PC-9 (cell line): Measurements from ENCODE around the gene IL16. TPM values are rescaled to one million over a fixed set of nuclear protein-coding genes. Genes with fewer than 3 reads are reported as not detected.
A peak's percentile ranks its signal among the peaks of the same experiment; 100 is the strongest.

Experiments
- BruUV-seq: library from RNA; stranded (reverse); fragments of 400-500 nt; replicated peaks from 2 replicates; lab custom pipeline; 2021; lab: Mats Ljungman, UMichigan
- CTCF ChIA-PET: fragments of 300-600 bp; sonication (Branson Sonifier 250); formaldehyde crosslinking; loops from one replicate; lab custom pipeline; 2022; ENCODE audit warnings: antibody characterized with exemption; lab: Charles Lee
- POLR2A ChIA-PET: fragments of 300-600 bp; sonication (Branson Sonifier 250); formaldehyde crosslinking; loops from one replicate; lab custom pipeline; 2022; ENCODE audit warnings: antibody characterized with exemption; ENCODE audit not compliant: unreplicated experiment; lab: Charles Lee
- DNase-seq, 2 experiments: peaks; one replicate each; pipeline versions ENCODE4 v3.0.0 to v3.0.0-alpha.2; 2015 to 2022; ENCODE audit warnings: mixed read lengths in 1 of 2
- H2AFZ ChIP-seq: fragments of 200-600 bp; sonication (generic); 2 replicates; pipeline ENCODE4 v1.8.1; 2017; ENCODE audit warnings: antibody characterized with exemption
- H3F3A ChIP-seq: fragments of 200-600 bp; sonication (generic); 2 replicates; pipeline ENCODE4 v1.8.1; 2017; ENCODE audit warnings: antibody characterized with exemption, mild to moderate bottlenecking, low read depth; ENCODE audit not compliant: insufficient read depth
- H3K27ac ChIP-seq: fragments of 200-600 bp; sonication (generic); 2 replicates; pipeline ENCODE4 v1.6.1; 2016; ENCODE audit warnings: mixed run types
- H3K27me3 ChIP-seq: fragments of 200-600 bp; sonication (generic); 2 replicates; pipeline ENCODE4 v1.6.1; 2016; ENCODE audit warnings: low read depth, mixed run types; ENCODE audit not compliant: insufficient read depth
- H3K36me3 ChIP-seq: fragments of 200-600 bp; sonication (generic); 2 replicates; pipeline ENCODE4 v1.6.1; 2016; ENCODE audit warnings: low read depth, mixed run types
- H3K4me1 ChIP-seq: fragments of 200-600 bp; sonication (generic); replicated peaks from 2 replicates; pipeline ENCODE4 v1.6.1; 2016; ENCODE audit warnings: mixed run types; ENCODE audit not compliant: insufficient read depth
- H3K4me2 ChIP-seq: fragments of 200-600 bp; sonication (generic); 2 replicates; pipeline ENCODE4 v1.6.1; 2017; ENCODE audit warnings: mixed run types
- H3K4me3 ChIP-seq: fragments of 200-600 bp; sonication (generic); 2 replicates; pipeline ENCODE4 v1.6.1; 2016; ENCODE audit warnings: mixed run types
- H3K79me2 ChIP-seq: fragments of 200-600 bp; sonication (generic); 2 replicates; pipeline ENCODE4 v1.6.1; 2017; ENCODE audit warnings: low read depth, mixed run types
- H3K9me2 ChIP-seq: fragments of 200-600 bp; sonication (generic); 2 replicates; pipeline ENCODE4 v1.8.1; 2017; ENCODE audit warnings: mild to moderate bottlenecking; ENCODE audit not compliant: insufficient read depth
- H3K9me3 ChIP-seq: fragments of 200-600 bp; sonication (generic); 2 replicates; pipeline ENCODE4 v1.8.1; 2016; ENCODE audit warnings: low read depth; ENCODE audit not compliant: insufficient read depth
- H4K20me1 ChIP-seq: fragments of 200-600 bp; sonication (generic); 2 replicates; pipeline ENCODE4 v1.8.1; 2017; ENCODE audit not compliant: insufficient read depth
- CTCF ChIP-seq: fragments of 200-600 bp; sonication (generic); conservative IDR thresholded peaks from 2 replicates; pipeline ENCODE4 v1.6.1; 2017; ENCODE audit warnings: mixed run types, antibody characterized with exemption, mild to moderate bottlenecking, moderate library complexity
- EZH2 ChIP-seq: fragments of 200-600 bp; sonication (generic); IDR thresholded peaks from 2 replicates; pipeline ENCODE4 v1.8.0; 2017; ENCODE audit warnings: antibody characterized with exemption, low read depth
- intact Hi-C: fragments of 100-400 bp; cut with micrococcal nuclease; formaldehyde crosslinking; loops from one replicate; pipeline ENCODE4 v1.10.0; 2022; ENCODE audit not compliant: unreplicated experiment
- total RNA-seq: library from RNA; stranded (reverse); gene quantifications from 2 replicates; pipeline ENCODE4 v1.2.3, GENCODE V29; 2021

The IL16 gene
- total RNA-seq, 1 experiment from 2014 or later = 0.50 TPM

GRCh38 chr15:81337241-81337640 is 140.6 kb downstream of the IL16 start:
- CTCF ChIA-PET = no interaction called here
- Histone ChIP-seq H3K4me2 (no peak overlapping the region), H3K27ac (no peak overlapping the region), H3K4me1 (no peaks in the 10 kb centered on the region), H3F3A (no peaks in the 10 kb centered on the region), H3K9me2 (no peaks in the 10 kb centered on the region), H2AFZ (no peak overlapping the region), H3K4me3 (no peak overlapping the region), H4K20me1 (no peaks in the 10 kb centered on the region), H3K79me2 (no peaks in the 10 kb centered on the region), H3K27me3 (peaks cover 43% of the 10 kb centered on the region), H3K9me3 (no peaks in the 10 kb centered on the region), H3K36me3 (no peaks in the 10 kb centered on the region)
- intact Hi-C loops = no loop called here
- BruUV-seq = no TSS peak
- DNase-seq = no peak
- TF ChIP-seq EZH2 = no peak
- TF ChIP-seq CTCF = no peak
- POLR2A ChIA-PET = no interaction called here

GRCh38 chr15:81337713-81338157 is 141.1 kb downstream of the IL16 start:
- no TSS peak for BruUV-seq
- Histone ChIP-seq H2AFZ (no peak overlapping the region), H3F3A (no peaks in the 10 kb centered on the region), H4K20me1 (no peaks in the 10 kb centered on the region), H3K4me2 (no peak overlapping the region), H3K9me2 (no peaks in the 10 kb centered on the region), H3K9me3 (no peaks in the 10 kb centered on the region), H3K79me2 (no peaks in the 10 kb centered on the region), H3K4me1 (no peaks in the 10 kb centered on the region), H3K4me3 (no peak overlapping the region), H3K27ac (no peak overlapping the region), H3K27me3 (peaks cover 38% of the 10 kb centered on the region), H3K36me3 (no peaks in the 10 kb centered on the region)
- intact Hi-C loops = no loop called here
- POLR2A ChIA-PET = no interaction called here
- no peak for TF ChIP-seq CTCF
- TF ChIP-seq EZH2 = no peak
- no peak for DNase-seq
- CTCF ChIA-PET = no interaction called here

- H3F3A ChIP-seq = no peaks in the 10 kb centered on the region
- H2AFZ ChIP-seq = no peak overlapping the region
- H3K27me3 ChIP-seq = peaks cover 31% of the 10 kb centered on the region
- H3K9me3 ChIP-seq = no peaks in the 10 kb centered on the region
- POLR2A ChIA-PET = no interaction called here
- no peaks in the 10 kb centered on the region for H4K20me1 ChIP-seq
- H3K79me2 ChIP-seq = no peaks in the 10 kb centered on the region
- H3K4me1 ChIP-seq = no peaks in the 10 kb centered on the region
- no peak overlapping the region for H3K4me2 ChIP-seq
- H3K4me3 ChIP-seq = no peak overlapping the region
- H3K27ac ChIP-seq = no peak overlapping the region
- no peaks in the 10 kb centered on the region for H3K36me3 ChIP-seq
- DNase-seq = peak in 1 of 2 experiments; percentile 38
- CTCF ChIA-PET = no interaction called here
- intact Hi-C loops = no loop called here
- no TSS peak for BruUV-seq
- H3K9me2 ChIP-seq = no peaks in the 10 kb centered on the region
- no peak for TF ChIP-seq EZH2
- TF ChIP-seq CTCF = no peak
Observed at GRCh38 chr15:81338170-81339007, 141.7 kb downstream of the IL16 start.
